Liver (tissue), 9 donors: ENCODE data around the gene FGF1. TPM values are rescaled to one million over a fixed set of nuclear protein-coding genes. Genes with fewer than 3 reads are reported as not detected.

Experiments used
- DNase-seq: peaks from one replicate; pipeline ENCODE4 v3.0.0-alpha.2; 2017; ENCODE audit warnings: low spot score
- H3K27ac ChIP-seq, 2 donors: one replicate each; pipeline ENCODE4 v1.7.0; 2013; ENCODE audit warnings: inconsistent platforms in 2 of 2, low read length in 2 of 2, control low read depth in 1 of 2, low read depth in 1 of 2, mild to moderate bottlenecking in 1 of 2
- H3K27me3 ChIP-seq, 4 donors: one replicate each; pipeline versions ENCODE4 v1.6.1 to v1.7.0; 2013; ENCODE audit warnings: low read length in 3 of 4, inconsistent platforms in 1 of 4, mild to moderate bottlenecking in 1 of 4, moderate library complexity in 1 of 4; ENCODE audit not compliant: control insufficient read depth in 4 of 4, insufficient read depth in 4 of 4
- H3K36me3 ChIP-seq, 4 donors: one replicate each; pipeline versions ENCODE4 v1.6.1 to v1.7.0; 2013; ENCODE audit warnings: low read length in 3 of 4, mild to moderate bottlenecking in 3 of 4, low read depth in 1 of 4, moderate library complexity in 1 of 4; ENCODE audit not compliant: control insufficient read depth in 4 of 4, insufficient read depth in 3 of 4
- H3K4me1 ChIP-seq, 4 donors: one replicate each; pipeline versions ENCODE4 v1.6.1 to v1.7.0; 2013; ENCODE audit warnings: low read length in 3 of 4, mild to moderate bottlenecking in 3 of 4, moderate library complexity in 1 of 4; ENCODE audit not compliant: control insufficient read depth in 4 of 4, insufficient read depth in 4 of 4
- H3K4me3 ChIP-seq, 3 donors: one replicate each; pipeline versions ENCODE4 v1.6.1 to v1.7.0; 2013; ENCODE audit warnings: low read length in 3 of 3, control low read depth in 1 of 3, low read depth in 1 of 3, mild to moderate bottlenecking in 1 of 3
- H3K9ac ChIP-seq, 2 donors: one replicate each; pipeline ENCODE4 v1.7.0; 2013; ENCODE audit warnings: low read length in 2 of 2, mild to moderate bottlenecking in 2 of 2, moderate library complexity in 2 of 2, control low read depth in 1 of 2, low read depth in 1 of 2
- H3K9me3 ChIP-seq, 4 donors: one replicate each; pipeline versions ENCODE4 v1.6.1 to v1.7.0; 2013; ENCODE audit warnings: low read length in 3 of 4; ENCODE audit not compliant: control insufficient read depth in 4 of 4
- ATF3 ChIP-seq: IDR thresholded peaks from 2 replicates; pipeline ENCODE4 v1.6.1; 2016; ENCODE audit warnings: antibody characterized with exemption
- EGR1 ChIP-seq, 2 donors: IDR thresholded peaks; 2 replicates each; pipeline ENCODE4 v1.6.1; 2016 to 2018; ENCODE audit warnings: antibody characterized with exemption in 2 of 2, low read depth in 2 of 2
- FOXA1 ChIP-seq: IDR thresholded peaks from 2 replicates; pipeline ENCODE4 v1.6.1; 2016; ENCODE audit warnings: antibody characterized with exemption
- FOXA2 ChIP-seq: IDR thresholded peaks from 2 replicates; pipeline ENCODE4 v1.6.1; 2016; ENCODE audit warnings: antibody characterized with exemption
- GABPA ChIP-seq, 2 donors: IDR thresholded peaks in 1 of 2; conservative IDR thresholded peaks in 1 of 2; 2 replicates each; pipeline ENCODE4 v1.6.1; 2016; ENCODE audit warnings: antibody characterized with exemption in 2 of 2, mild to moderate bottlenecking in 1 of 2, moderate library complexity in 1 of 2
- HNF4A ChIP-seq, 2 donors: conservative IDR thresholded peaks; 2 replicates each; pipeline ENCODE4 v1.6.1; 2016; ENCODE audit warnings: antibody characterized with exemption in 2 of 2, mild to moderate bottlenecking in 2 of 2
- HNF4G ChIP-seq: IDR thresholded peaks from 2 replicates; pipeline ENCODE4 v1.6.1; 2016; ENCODE audit warnings: antibody characterized with exemption
- JUND ChIP-seq, 2 donors: IDR thresholded peaks; 2 replicates each; pipeline ENCODE4 v1.6.1; 2016; ENCODE audit warnings: antibody characterized with exemption in 2 of 2
- MAX ChIP-seq: IDR thresholded peaks from 2 replicates; pipeline ENCODE4 v1.6.1; 2016; ENCODE audit warnings: antibody characterized with exemption
- NR2F2 ChIP-seq: IDR thresholded peaks from 2 replicates; pipeline ENCODE4 v1.6.1; 2016; ENCODE audit warnings: antibody characterized with exemption
- RAD21 ChIP-seq, 2 donors: IDR thresholded peaks; 2 replicates each; pipeline ENCODE4 v1.6.1; 2016; ENCODE audit warnings: antibody characterized with exemption in 2 of 2, mild to moderate bottlenecking in 2 of 2
- RXRA ChIP-seq, 2 donors: IDR thresholded peaks; 2 replicates each; pipeline ENCODE4 v1.6.1; 2017 to 2018; ENCODE audit warnings: antibody characterized with exemption in 2 of 2, mild to moderate bottlenecking in 1 of 2
- SP1 ChIP-seq: IDR thresholded peaks from 2 replicates; pipeline ENCODE4 v1.6.1; 2018; ENCODE audit warnings: antibody characterized with exemption, mild to moderate bottlenecking
- TAF1 ChIP-seq: conservative IDR thresholded peaks from 2 replicates; pipeline ENCODE4 v1.6.1; 2016; ENCODE audit warnings: antibody characterized with exemption, mild to moderate bottlenecking
- YY1 ChIP-seq: IDR thresholded peaks from 2 replicates; pipeline ENCODE4 v1.6.1; 2016; ENCODE audit warnings: antibody characterized with exemption, mild to moderate bottlenecking
- ZBTB33 ChIP-seq: IDR thresholded peaks from 2 replicates; pipeline ENCODE4 v1.6.1; 2016; ENCODE audit warnings: antibody characterized with exemption
- WGBS: extraction: QIAGEN DNeasy Blood & Tissue Kit; methylation state at CpG from one replicate; pipeline ENCODE4 v1.1.7; 2013; 5-methylcytosine and 5-hydroxymethylcytosine counted together
- polyA plus RNA-seq, 2 donors: library from polyadenylated mRNA; stranded (reverse) in 1 of 2; unstranded in 1 of 2; fragments of 200-250 nt in 1 of 2; fragments of >200 nt in 1 of 2; fragmentation: Nextera tagmentation in 1 of 2; extraction: Ambion mirVana in 1 of 2; gene quantifications; one replicate each; pipeline versions ENCODE4 v1.2.1 to v1.2.3, GENCODE V29; 2013 to 2015
- total RNA-seq, 2 donors: library from RNA; depleted of rRNA; stranded (reverse); fragments of >200 nt; gene quantifications; one replicate each; pipeline ENCODE4 v1.2.3, GENCODE V29; 2014
- TF ChIP-seq, protein P1 (sequence below): fragments of 150-350 bp; IDR thresholded peaks from 2 replicates; pipeline ENCODE4 v1.5.1; 2017; ENCODE audit warnings: improper control_type of control experiment, low read depth, low read length; ENCODE audit not compliant: missing input control
- TF ChIP-seq, protein P2 (sequence below): IDR thresholded peaks from 2 replicates; pipeline ENCODE4 v1.6.1; 2016; ENCODE audit warnings: antibody characterized with exemption, mild to moderate bottlenecking
- donor health status: healthy.
- donor health status: healthy.
- donor health status: healthy.
- donor health status: healthy.
- donor health status: healthy.

Gene FGF1
- total and polyA plus RNA-seq, 4 donors: 0.05 to 0.25 (median 0.16) TPM

DNA sequence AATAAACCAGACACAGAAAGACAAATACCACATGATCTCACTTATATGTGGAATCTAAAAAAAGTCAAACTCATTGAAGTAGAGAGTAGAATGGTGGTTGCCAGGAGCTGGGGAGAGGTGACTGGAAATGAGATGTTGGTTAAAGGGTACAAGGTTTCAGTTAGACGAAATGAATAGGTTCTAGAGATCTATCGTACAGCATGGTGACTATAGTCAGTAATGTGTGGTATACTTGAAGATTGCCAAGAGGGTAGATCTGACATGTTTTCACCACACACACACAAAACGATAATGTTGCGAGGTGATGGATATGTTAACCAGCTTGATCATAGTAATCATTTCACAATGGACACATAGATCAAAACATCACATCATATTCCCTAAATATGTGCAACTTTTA is 46.4 kb downstream of the FGF1 start:
- H3K27me3 ChIP-seq: no peaks in the 10 kb centered on the region
- no peaks in the 10 kb centered on the region for H3K36me3 ChIP-seq
- no peak overlapping the region for H3K9ac ChIP-seq
- no peaks in the 10 kb centered on the region for H3K9me3 ChIP-seq
- 65% methylated on average over 4 of the region's 4 CpGs for WGBS
- no peaks in the 10 kb centered on the region for H3K4me1 ChIP-seq
- no peak overlapping the region for H3K4me3 ChIP-seq
- no peak overlapping the region for H3K27ac ChIP-seq
- no peak for DNase-seq
- TF ChIP-seq SP1: no peak
- no peak for TF ChIP-seq GABPA (IDR thresholded peaks at IDR 0.05 in 1 of 2, conservative IDR thresholded peaks at IDR 0.05 in 1 of 2)
- no peak for TF ChIP-seq HNF4A (conservative IDR thresholded peaks at IDR 0.05)
- TF ChIP-seq TAF1: no peak
- TF ChIP-seq FOXA1: no peak
- TF ChIP-seq, protein P1, sequence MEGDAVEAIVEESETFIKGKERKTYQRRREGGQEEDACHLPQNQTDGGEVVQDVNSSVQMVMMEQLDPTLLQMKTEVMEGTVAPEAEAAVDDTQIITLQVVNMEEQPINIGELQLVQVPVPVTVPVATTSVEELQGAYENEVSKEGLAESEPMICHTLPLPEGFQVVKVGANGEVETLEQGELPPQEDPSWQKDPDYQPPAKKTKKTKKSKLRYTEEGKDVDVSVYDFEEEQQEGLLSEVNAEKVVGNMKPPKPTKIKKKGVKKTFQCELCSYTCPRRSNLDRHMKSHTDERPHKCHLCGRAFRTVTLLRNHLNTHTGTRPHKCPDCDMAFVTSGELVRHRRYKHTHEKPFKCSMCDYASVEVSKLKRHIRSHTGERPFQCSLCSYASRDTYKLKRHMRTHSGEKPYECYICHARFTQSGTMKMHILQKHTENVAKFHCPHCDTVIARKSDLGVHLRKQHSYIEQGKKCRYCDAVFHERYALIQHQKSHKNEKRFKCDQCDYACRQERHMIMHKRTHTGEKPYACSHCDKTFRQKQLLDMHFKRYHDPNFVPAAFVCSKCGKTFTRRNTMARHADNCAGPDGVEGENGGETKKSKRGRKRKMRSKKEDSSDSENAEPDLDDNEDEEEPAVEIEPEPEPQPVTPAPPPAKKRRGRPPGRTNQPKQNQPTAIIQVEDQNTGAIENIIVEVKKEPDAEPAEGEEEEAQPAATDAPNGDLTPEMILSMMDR: no peak
- TF ChIP-seq, protein P2, sequence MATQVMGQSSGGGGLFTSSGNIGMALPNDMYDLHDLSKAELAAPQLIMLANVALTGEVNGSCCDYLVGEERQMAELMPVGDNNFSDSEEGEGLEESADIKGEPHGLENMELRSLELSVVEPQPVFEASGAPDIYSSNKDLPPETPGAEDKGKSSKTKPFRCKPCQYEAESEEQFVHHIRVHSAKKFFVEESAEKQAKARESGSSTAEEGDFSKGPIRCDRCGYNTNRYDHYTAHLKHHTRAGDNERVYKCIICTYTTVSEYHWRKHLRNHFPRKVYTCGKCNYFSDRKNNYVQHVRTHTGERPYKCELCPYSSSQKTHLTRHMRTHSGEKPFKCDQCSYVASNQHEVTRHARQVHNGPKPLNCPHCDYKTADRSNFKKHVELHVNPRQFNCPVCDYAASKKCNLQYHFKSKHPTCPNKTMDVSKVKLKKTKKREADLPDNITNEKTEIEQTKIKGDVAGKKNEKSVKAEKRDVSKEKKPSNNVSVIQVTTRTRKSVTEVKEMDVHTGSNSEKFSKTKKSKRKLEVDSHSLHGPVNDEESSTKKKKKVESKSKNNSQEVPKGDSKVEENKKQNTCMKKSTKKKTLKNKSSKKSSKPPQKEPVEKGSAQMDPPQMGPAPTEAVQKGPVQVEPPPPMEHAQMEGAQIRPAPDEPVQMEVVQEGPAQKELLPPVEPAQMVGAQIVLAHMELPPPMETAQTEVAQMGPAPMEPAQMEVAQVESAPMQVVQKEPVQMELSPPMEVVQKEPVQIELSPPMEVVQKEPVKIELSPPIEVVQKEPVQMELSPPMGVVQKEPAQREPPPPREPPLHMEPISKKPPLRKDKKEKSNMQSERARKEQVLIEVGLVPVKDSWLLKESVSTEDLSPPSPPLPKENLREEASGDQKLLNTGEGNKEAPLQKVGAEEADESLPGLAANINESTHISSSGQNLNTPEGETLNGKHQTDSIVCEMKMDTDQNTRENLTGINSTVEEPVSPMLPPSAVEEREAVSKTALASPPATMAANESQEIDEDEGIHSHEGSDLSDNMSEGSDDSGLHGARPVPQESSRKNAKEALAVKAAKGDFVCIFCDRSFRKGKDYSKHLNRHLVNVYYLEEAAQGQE: no peak
- no peak for TF ChIP-seq ZBTB33
- no peak for TF ChIP-seq YY1
- no peak for TF ChIP-seq NR2F2
- TF ChIP-seq FOXA2: no peak
- no peak for TF ChIP-seq EGR1 (IDR thresholded peaks at IDR 0.05; ENCODE audit: low read depth in 2 of 2)
- TF ChIP-seq HNF4G: no peak

DNA sequence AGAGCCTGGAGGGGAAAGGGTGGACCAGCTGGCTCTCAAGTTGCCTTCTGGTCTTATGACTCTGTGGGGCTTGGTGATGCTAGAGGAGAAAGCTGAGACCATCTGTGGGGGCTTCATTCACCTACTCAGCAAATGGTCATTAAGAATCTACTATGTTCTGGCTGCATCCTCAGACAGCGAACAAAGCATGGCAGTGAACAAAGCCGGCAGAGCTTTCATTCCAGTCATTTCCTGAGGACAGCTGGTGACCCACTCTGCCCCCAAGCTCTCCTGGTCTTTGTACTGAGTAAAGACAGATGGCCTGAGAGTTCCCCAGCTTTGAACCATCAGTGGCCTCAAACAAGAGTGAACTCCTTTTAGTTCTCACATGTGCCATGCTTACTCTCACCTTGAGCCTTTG is 48.0 kb downstream of the FGF1 start:
- no peaks in the 10 kb centered on the region for H3K4me1 ChIP-seq
- no peaks in the 10 kb centered on the region for H3K9me3 ChIP-seq
- H3K4me3 ChIP-seq: no peak overlapping the region
- no peaks in the 10 kb centered on the region for H3K27me3 ChIP-seq
- no peaks in the 10 kb centered on the region for H3K36me3 ChIP-seq
- H3K27ac ChIP-seq: no peak overlapping the region
- 83% methylated on average over 2 of the region's 2 CpGs for WGBS
- no peak for TF ChIP-seq GABPA (IDR thresholded peaks at IDR 0.05 in 1 of 2, conservative IDR thresholded peaks at IDR 0.05 in 1 of 2)
- TF ChIP-seq MAX: no peak
- TF ChIP-seq RXRA (IDR thresholded peaks at IDR 0.05): no peak
- TF ChIP-seq, protein P2: no peak
- no peak for TF ChIP-seq FOXA1
- no peak for TF ChIP-seq RAD21 (IDR thresholded peaks at IDR 0.05)
- no peak for TF ChIP-seq EGR1 (IDR thresholded peaks at IDR 0.05; ENCODE audit: low read depth in 2 of 2)
- TF ChIP-seq JUND (IDR thresholded peaks at IDR 0.05): no peak
- no peak for TF ChIP-seq SP1
- TF ChIP-seq ATF3: no peak
- no peak for TF ChIP-seq HNF4G
- DNase-seq: no peak
- no peak overlapping the region for H3K9ac ChIP-seq
